ENCODE results near the gene ATP7A. TPM values are rescaled to one million over a fixed set of nuclear protein-coding genes. Genes with fewer than 3 reads are reported as not detected.
"Not testable (repeated sequence)": the region's sequence is repeated elsewhere in the genome, so short reads cannot be mapped to it uniquely, and the experiment has no call there.

ATP7A gene
- total RNA-seq, 1 donor from 2014 or later = 16.2 TPM

GRCh38 chrX:78066110-78066509 is 155.6 kb downstream of the ATP7A start:
- Mint-ChIP-seq H3K27ac (ENCODE audit: unreplicated experiment) (no peak overlapping the region), H3K9me3 (ENCODE audit: unreplicated experiment) (peaks cover 17% of the 10 kb centered on the region), H3K4me1 (ENCODE audit: unreplicated experiment) (peaks cover 9% of the 10 kb centered on the region), H3K27me3 (ENCODE audit: unreplicated experiment) (no peaks in the 10 kb centered on the region), H3K36me3 (ENCODE audit: unreplicated experiment) (no peaks in the 10 kb centered on the region), H3K4me3 (ENCODE audit: unreplicated experiment) (no peak overlapping the region)
- no peak for DNase-seq (ENCODE audit: extremely low spot score, unreplicated experiment)
- no peak for TF ChIP-seq CTCF (IDR thresholded peaks at IDR 0.05)

GRCh38 chrX:78071331-78071730 is 160.8 kb downstream of the ATP7A start:
- DNase-seq (ENCODE audit: extremely low spot score, unreplicated experiment) = no peak
- Mint-ChIP-seq H3K36me3 (ENCODE audit: unreplicated experiment) (no peaks in the 10 kb centered on the region), H3K27ac (ENCODE audit: unreplicated experiment) (no peak overlapping the region), H3K9me3 (ENCODE audit: unreplicated experiment) (peaks cover 9% of the 10 kb centered on the region), H3K4me3 (ENCODE audit: unreplicated experiment) (no peak overlapping the region), H3K27me3 (ENCODE audit: unreplicated experiment) (no peaks in the 10 kb centered on the region), H3K4me1 (ENCODE audit: unreplicated experiment) (no peaks in the 10 kb centered on the region)
- TF ChIP-seq CTCF (IDR thresholded peaks at IDR 0.05) = no peak

GRCh38 chrX:78073147-78074077 is 162.9 kb downstream of the ATP7A start:
- not testable (repeated sequence) for H3K4me1 Mint-ChIP-seq (ENCODE audit: unreplicated experiment); H3K27me3 Mint-ChIP-seq (ENCODE audit: unreplicated experiment); H3K9me3 Mint-ChIP-seq (ENCODE audit: unreplicated experiment); H3K4me3 Mint-ChIP-seq (ENCODE audit: unreplicated experiment); DNase-seq (ENCODE audit: extremely low spot score, unreplicated experiment); H3K36me3 Mint-ChIP-seq (ENCODE audit: unreplicated experiment); H3K27ac Mint-ChIP-seq (ENCODE audit: unreplicated experiment)

GRCh38 chrX:78074088-78074487 is 163.6 kb downstream of the ATP7A start:
- H3K9me3 Mint-ChIP-seq (ENCODE audit: unreplicated experiment) = peaks cover 4% of the 10 kb centered on the region

GRCh38 chrX:78075787-78076389 is 165.4 kb downstream of the ATP7A start:
- H3K4me1 Mint-ChIP-seq (ENCODE audit: unreplicated experiment) = no peaks in the 10 kb centered on the region
- TF ChIP-seq CTCF (IDR thresholded peaks at IDR 0.05) = no peak
- H3K27me3 Mint-ChIP-seq (ENCODE audit: unreplicated experiment) = peaks cover 4% of the 10 kb centered on the region

More at GRCh38 chrX:78074088-78074487, 163.6 kb downstream of the ATP7A start:
- no peaks in the 10 kb centered on the region for H3K4me1 Mint-ChIP-seq (ENCODE audit: unreplicated experiment)
- H3K36me3 Mint-ChIP-seq (ENCODE audit: unreplicated experiment) = no peaks in the 10 kb centered on the region
- H3K4me3 Mint-ChIP-seq (ENCODE audit: unreplicated experiment) = no peak overlapping the region
- H3K27ac Mint-ChIP-seq (ENCODE audit: unreplicated experiment) = no peak overlapping the region
- no peak for TF ChIP-seq CTCF (IDR thresholded peaks at IDR 0.05)
- H3K27me3 Mint-ChIP-seq (ENCODE audit: unreplicated experiment) = no peaks in the 10 kb centered on the region
- no peak for DNase-seq (ENCODE audit: extremely low spot score, unreplicated experiment)

GRCh38 chrX:78081413-78081812 is 170.9 kb downstream of the ATP7A start:
- H3K4me3 Mint-ChIP-seq (ENCODE audit: unreplicated experiment); H3K27ac Mint-ChIP-seq (ENCODE audit: unreplicated experiment); H3K4me1 Mint-ChIP-seq (ENCODE audit: unreplicated experiment); DNase-seq (ENCODE audit: extremely low spot score, unreplicated experiment); H3K36me3 Mint-ChIP-seq (ENCODE audit: unreplicated experiment); H3K27me3 Mint-ChIP-seq (ENCODE audit: unreplicated experiment); H3K9me3 Mint-ChIP-seq (ENCODE audit: unreplicated experiment): not testable (repeated sequence)

More at GRCh38 chrX:78075787-78076389, 165.4 kb downstream of the ATP7A start:
- Mint-ChIP-seq H3K4me3 (ENCODE audit: unreplicated experiment) (no peak overlapping the region), H3K36me3 (ENCODE audit: unreplicated experiment) (no peaks in the 10 kb centered on the region), H3K9me3 (ENCODE audit: unreplicated experiment) (peaks cover 4% of the 10 kb centered on the region), H3K27ac (ENCODE audit: unreplicated experiment) (no peak overlapping the region)
- no peak for DNase-seq (ENCODE audit: extremely low spot score, unreplicated experiment)
